AG04450 (cell line): ENCODE results near the gene AIFM3. TPM values are rescaled to one million over a fixed set of nuclear protein-coding genes. Genes with fewer than 3 reads are reported as not detected.
A peak's percentile ranks its signal among the peaks of the same experiment; 100 is the strongest.

ENCODE experiments used
- CTCF ChIA-PET: fragments of 300-600, 350-600 bp; formaldehyde crosslinking; extraction: SDS; loops from one replicate; lab custom pipeline; 2022; ENCODE audit warnings: antibody characterized with exemption, inconsistent platforms; lab: Charles Lee
- POLR2A ChIA-PET: fragments of 350-600 bp; formaldehyde crosslinking; extraction: SDS; loops from one replicate; lab custom pipeline; 2021; ENCODE audit warnings: antibody characterized with exemption, inconsistent platforms; lab: Yijun Ruan, JAX
- DNase-seq: peaks from one replicate; pipeline ENCODE4 v3.0.0-alpha.2; 2011; ENCODE audit warnings: low read depth, low spot score
- H3K27ac ChIP-seq: one replicate; pipeline ENCODE4 v1.5.1; 2012; ENCODE audit warnings: low read depth, low read length, control low read depth
- H3K27me3 ChIP-seq: one replicate; pipeline ENCODE4 v1.6.0; 2012; ENCODE audit warnings: low read length; ENCODE audit not compliant: control insufficient read depth, insufficient read depth
- H3K4me3 ChIP-seq: 2 replicates; pipeline ENCODE4 v1.5.1; 2011; ENCODE audit warnings: mild to moderate bottlenecking, low read depth, low read length, control low read depth
- H3K9me3 ChIP-seq: 2 replicates; pipeline ENCODE4 v1.5.1; 2012; ENCODE audit warnings: low read length; ENCODE audit not compliant: control insufficient read depth, insufficient read depth
- polyA plus RNA-seq: library from polyadenylated mRNA; depleted of rRNA; stranded (reverse); fragments of >200 nt; gene quantifications from 2 replicates; pipeline ENCODE4 v1.2.3, GENCODE V29; 2011
- TF ChIP-seq, protein P1 (sequence below): IDR thresholded peaks from 2 replicates; pipeline ENCODE4 v1.5.1; 2011; ENCODE audit warnings: low read depth, low read length, control low read depth, inconsistent platforms

Gene AIFM3
- polyA plus RNA-seq, 1 experiment = 0.15 TPM

DNA sequence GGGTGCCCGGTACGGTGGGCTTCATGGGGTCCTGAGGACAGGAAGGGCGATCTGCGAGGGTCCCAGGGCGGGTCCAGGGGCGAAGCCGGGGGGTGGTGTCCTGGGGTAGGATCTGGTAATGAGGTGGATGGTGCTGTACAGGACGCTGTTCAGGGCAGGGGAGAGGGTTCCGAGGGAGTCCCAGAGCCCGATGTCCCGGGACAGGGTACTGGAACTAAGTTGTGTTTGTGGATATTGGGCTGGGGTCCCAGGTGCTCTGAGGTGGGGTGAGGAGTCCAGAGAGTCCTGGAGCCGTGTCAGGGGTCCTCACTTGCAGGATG is 15.5 kb downstream of the AIFM3 start:
- CTCF ChIA-PET = interaction anchor here (0.6 to 1.9 kb wide), 8 partner anchors 24 to 781 kb away, joined by 3 to 6 read pairs (median 3); partner anchors contain the start of genes CRKL and P2RX6

DNA sequence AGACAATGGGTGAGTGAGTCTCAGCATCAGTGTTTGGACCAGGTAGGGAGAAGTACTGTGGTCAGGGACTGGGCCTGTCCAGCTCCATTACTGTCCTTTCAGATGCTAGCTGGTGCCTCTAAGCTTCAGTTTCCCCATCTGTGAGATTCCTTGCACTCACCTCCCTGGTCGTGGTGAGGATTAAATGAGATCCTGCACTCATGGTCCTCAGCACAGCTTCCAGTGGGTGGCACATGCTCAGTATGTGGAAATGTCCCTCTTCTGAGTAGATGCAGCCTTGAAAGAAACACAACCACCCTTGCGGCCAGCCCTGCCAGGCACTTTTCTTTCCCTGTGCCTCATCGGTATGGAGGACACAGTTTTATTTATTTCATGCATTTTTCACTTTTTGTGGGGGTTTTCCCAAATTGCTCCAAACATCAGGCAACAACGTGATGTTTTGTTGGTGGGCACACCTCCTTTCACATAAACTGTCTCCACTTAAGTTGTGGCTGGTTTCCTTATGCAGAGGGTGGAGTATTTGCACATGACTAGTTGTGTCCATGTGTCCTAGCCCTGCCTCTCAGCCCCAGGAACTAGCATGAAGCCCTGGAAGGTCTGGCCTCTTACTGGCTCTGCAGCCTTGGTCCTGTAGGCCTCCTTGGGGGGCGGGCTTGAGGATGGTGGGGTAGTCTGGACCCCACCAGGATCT is 16.2 kb downstream of the AIFM3 start:
- H3K27ac ChIP-seq = no peak overlapping the region
- TF ChIP-seq, protein P1, sequence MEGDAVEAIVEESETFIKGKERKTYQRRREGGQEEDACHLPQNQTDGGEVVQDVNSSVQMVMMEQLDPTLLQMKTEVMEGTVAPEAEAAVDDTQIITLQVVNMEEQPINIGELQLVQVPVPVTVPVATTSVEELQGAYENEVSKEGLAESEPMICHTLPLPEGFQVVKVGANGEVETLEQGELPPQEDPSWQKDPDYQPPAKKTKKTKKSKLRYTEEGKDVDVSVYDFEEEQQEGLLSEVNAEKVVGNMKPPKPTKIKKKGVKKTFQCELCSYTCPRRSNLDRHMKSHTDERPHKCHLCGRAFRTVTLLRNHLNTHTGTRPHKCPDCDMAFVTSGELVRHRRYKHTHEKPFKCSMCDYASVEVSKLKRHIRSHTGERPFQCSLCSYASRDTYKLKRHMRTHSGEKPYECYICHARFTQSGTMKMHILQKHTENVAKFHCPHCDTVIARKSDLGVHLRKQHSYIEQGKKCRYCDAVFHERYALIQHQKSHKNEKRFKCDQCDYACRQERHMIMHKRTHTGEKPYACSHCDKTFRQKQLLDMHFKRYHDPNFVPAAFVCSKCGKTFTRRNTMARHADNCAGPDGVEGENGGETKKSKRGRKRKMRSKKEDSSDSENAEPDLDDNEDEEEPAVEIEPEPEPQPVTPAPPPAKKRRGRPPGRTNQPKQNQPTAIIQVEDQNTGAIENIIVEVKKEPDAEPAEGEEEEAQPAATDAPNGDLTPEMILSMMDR = no peak
- no peak for DNase-seq
- H3K9me3 ChIP-seq = peaks cover 10% of the 10 kb centered on the region
- H3K27me3 ChIP-seq = no peaks in the 10 kb centered on the region
- POLR2A ChIA-PET = interaction anchor here (1.3 kb wide), 1 partner anchor 55 kb away, joined by 5 read pairs; no protein-coding TSS in a partner anchor
- peak overlapping the region; percentile 92 for H3K4me3 ChIP-seq
- CTCF ChIA-PET = interaction anchor here (0.6 to 1.9 kb wide), 3 partner anchors 99 to 782 kb away, joined by 3 to 6 read pairs (median 3); no protein-coding TSS in a partner anchor

More for the DNA sequence above, 15.5 kb downstream of the AIFM3 start:
- Histone ChIP-seq H3K4me3 (peak overlapping the region; percentile 92), H3K9me3 (peaks cover 15% of the 10 kb centered on the region), H3K27me3 (no peaks in the 10 kb centered on the region), H3K27ac (peak overlapping the region; percentile 21)
- TF ChIP-seq, protein P1 = no peak
- no peak for DNase-seq
- POLR2A ChIA-PET = interaction anchor here (0.6 to 1.5 kb wide), 17 partner anchors 8 to 179 kb away, joined by 3 to 21 read pairs (median 4); partner anchors contain the start of genes CRKL, LRRC74B, P2RX6 and THAP7

DNA sequence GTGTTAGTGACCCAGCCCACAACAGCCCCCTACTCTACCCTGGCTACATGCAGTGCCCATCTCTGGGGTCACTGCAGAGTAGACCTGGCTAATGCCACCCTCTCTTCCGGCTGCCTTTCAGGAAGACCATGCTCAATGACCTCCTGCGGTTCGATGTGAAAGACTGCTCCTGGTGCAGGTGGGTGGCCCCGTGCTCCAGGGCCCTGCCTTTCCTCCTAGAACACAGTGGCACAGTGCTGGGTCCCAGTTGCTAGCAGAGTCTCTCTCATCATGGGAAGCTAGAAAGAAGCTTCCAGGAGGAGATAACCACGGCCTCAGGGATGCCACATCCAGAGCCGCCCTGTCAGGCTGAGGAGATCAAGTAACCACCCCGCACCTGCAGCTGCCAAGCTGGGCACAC is 18.7 kb downstream of the AIFM3 start:
- no peaks in the 10 kb centered on the region; the same call in 1 of the 2 replicates for H3K9me3 ChIP-seq
- POLR2A ChIA-PET = no interaction called here
- no peaks in the 10 kb centered on the region for H3K27me3 ChIP-seq
- H3K27ac ChIP-seq = no peak overlapping the region
- CTCF ChIA-PET = no interaction called here
- TF ChIP-seq, protein P1 = no peak
- no peak for DNase-seq
- no peak overlapping the region for H3K4me3 ChIP-seq

DNA sequence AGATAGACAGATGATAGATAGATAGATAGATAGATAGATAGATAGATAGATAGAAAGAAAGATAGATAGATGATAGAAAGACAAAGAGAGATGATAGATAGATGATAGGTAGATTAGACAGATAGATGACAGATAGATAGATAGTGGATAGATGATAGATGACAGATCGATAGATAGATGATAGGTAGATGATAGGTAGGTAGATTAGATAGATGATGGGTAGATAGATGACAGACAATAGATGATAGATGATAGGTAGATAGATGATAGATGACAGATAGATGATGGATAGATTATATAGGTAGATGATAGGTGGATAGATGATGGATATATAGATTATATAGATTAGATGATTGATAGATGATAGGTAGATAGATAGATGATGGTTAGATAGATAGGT is 19.3 kb downstream of the AIFM3 start:
- CTCF ChIA-PET = interaction anchor here (0.6 kb wide), 1 partner anchor 116 kb away, joined by 3 read pairs; no protein-coding TSS in a partner anchor
- POLR2A ChIA-PET = no interaction called here

More for the DNA sequence above, 19.3 kb downstream of the AIFM3 start:
- Histone ChIP-seq H3K4me3 (no peak overlapping the region), H3K27ac (no peak overlapping the region), H3K9me3 (no peaks in the 10 kb centered on the region; the same call in 1 of the 2 replicates), H3K27me3 (no peaks in the 10 kb centered on the region)
- no peak for DNase-seq
- TF ChIP-seq, protein P1 = no peak
